GM12878 (cell line): Measurements from ENCODE around the gene SLC38A3. TPM values are rescaled to one million over a fixed set of nuclear protein-coding genes. Genes with fewer than 3 reads are reported as not detected.
A peak's percentile ranks its signal among the peaks of the same experiment; 100 is the strongest.

ENCODE experiments used
- ATAC-seq: fragments of 200-7000 bp; cut with Tn5 transposase; 3 replicates; pipeline ENCODE4 v1.9.1; 2020; ENCODE audit warnings: mild to moderate bottlenecking, moderate library complexity
- BruUV-seq: library from RNA; stranded (reverse); fragments of 400-500 nt; replicated peaks from 2 replicates; lab custom pipeline; 2021; lab: Mats Ljungman, UMichigan
- CTCF ChIA-PET: fragments of 300-600 bp; sonication (Branson Sonifier 250); formaldehyde crosslinking; extraction: SDS; loops from one replicate; lab custom pipeline; 2021; ENCODE audit warnings: inconsistent platforms; lab: Yijun Ruan, JAX
- POLR2A ChIA-PET: fragments of 350-600 bp; formaldehyde crosslinking; extraction: SDS; loops from one replicate; lab custom pipeline; 2021; ENCODE audit warnings: inconsistent platforms; lab: Charles Lee
- RAD21 ChIA-PET: fragments of 300-600 bp; sonication (Branson Sonifier 250); formaldehyde crosslinking; loops from one replicate; lab custom pipeline; 2023; ENCODE audit warnings: antibody characterized with exemption; ENCODE audit not compliant: unreplicated experiment; lab: Charles Lee
- SMC1A ChIA-PET: fragments of 300-600 bp; sonication (Branson Sonifier 250); formaldehyde crosslinking; loops from one replicate; lab custom pipeline; 2023; ENCODE audit not compliant: unreplicated experiment, uncharacterized antibody; lab: Charles Lee
- DNase-seq: peaks from one replicate; pipeline ENCODE4 v3.0.0-alpha.2; 2011; ENCODE audit warnings: low read depth, low spot score
- FAIRE-seq: peaks from 3 replicates; lab custom pipeline; 2011; peaks lifted over from hg19 to GRCh38; lab: Jason Lieb, UNC
- H2AFZ ChIP-seq: 2 replicates; pipeline ENCODE4 v1.6.0; 2011; ENCODE audit warnings: low read depth, low read length, control low read depth; ENCODE audit not compliant: control insufficient read depth
- H3K27ac ChIP-seq: 2 replicates; pipeline ENCODE4 v1.5.1; 2011; ENCODE audit warnings: control low read depth; ENCODE audit not compliant: control insufficient read depth, insufficient read depth
- H3K27me3 ChIP-seq, 2 experiments: replicated peaks in 1 of 2; 2 replicates each; pipeline versions ENCODE4 v1.6.0 to v1.6.1; 2011; ENCODE audit warnings: low read length in 1 of 2; ENCODE audit not compliant: control insufficient read depth in 2 of 2, insufficient read depth in 2 of 2
- H3K36me3 ChIP-seq, 2 experiments: 2 replicates each; pipeline ENCODE4 v1.5.1; 2011; ENCODE audit warnings: low read length in 1 of 2; ENCODE audit not compliant: control insufficient read depth in 2 of 2, insufficient read depth in 2 of 2
- H3K4me1 ChIP-seq: 2 replicates; pipeline ENCODE4 v1.6.1; 2011; ENCODE audit warnings: mild to moderate bottlenecking, low read length, moderate library complexity, mixed read lengths; ENCODE audit not compliant: control insufficient read depth, insufficient read depth
- H3K4me2 ChIP-seq: 2 replicates; pipeline ENCODE4 v1.6.0; 2011; ENCODE audit warnings: control low read depth; ENCODE audit not compliant: control insufficient read depth, insufficient read depth
- H3K4me3 ChIP-seq: fragments of 200-600 bp; sonication (generic); 2 replicates; pipeline ENCODE4 v1.5.1; 2016
- H3K79me2 ChIP-seq: 2 replicates; pipeline ENCODE4 v1.6.0; 2011; ENCODE audit warnings: low read length; ENCODE audit not compliant: control insufficient read depth, insufficient read depth
- H3K9ac ChIP-seq: 2 replicates; pipeline ENCODE4 v1.8.0; 2011; ENCODE audit warnings: low read length, control low read depth, mixed read lengths; ENCODE audit not compliant: control insufficient read depth, insufficient read depth
- H3K9me3 ChIP-seq: replicated peaks from 3 replicates; pipeline ENCODE4 v1.5.1; 2011; ENCODE audit warnings: mild to moderate bottlenecking, low read length; ENCODE audit not compliant: control insufficient read depth, insufficient read depth
- H4K20me1 ChIP-seq: 2 replicates; pipeline ENCODE4 v1.6.0; 2011; ENCODE audit not compliant: control insufficient read depth, insufficient read depth
- NFIC ChIP-seq: IDR thresholded peaks from 2 replicates; pipeline ENCODE4 v1.6.1; 2012; ENCODE audit warnings: low read depth, mild to moderate bottlenecking, inconsistent platforms, low read length, moderate library complexity
- WGBS: methylation state at CpG from one replicate; pipeline ENCODE4 v1.1.6; 2016; ENCODE audit warnings: low lambda C conversion rate; ENCODE audit not compliant: insufficient replicate concordance, insufficient coverage; ENCODE audit errors: missing lambda C conversion rate; 5-methylcytosine and 5-hydroxymethylcytosine counted together
- in situ Hi-C: fragments of 300-500 bp; cut with MboI; formaldehyde crosslinking; loops from 9 replicates; pipeline ENCODE4 v1.14.3; 2018; ENCODE audit warnings: mixed read lengths
- intact Hi-C: fragments of 100-400 bp; cut with micrococcal nuclease; formaldehyde crosslinking; loops from one replicate; pipeline ENCODE4 v1.14.2; 2022; ENCODE audit not compliant: unreplicated experiment
- polyA plus RNA-seq, 11 experiments: library from polyadenylated mRNA; depleted of rRNA in 4 of 11; unstranded in 6 of 11; stranded (reverse) in 5 of 11; fragments of >200 nt; fragmentation: Nextera tagmentation in 4 of 11; fragmentation: Illumina TruSeq in 1 of 11; extraction: Ambion mirVana in 4 of 11; extraction: Trizol in 1 of 11; gene quantifications; 1 replicate in 1 of 11; 2 replicates in 10 of 11; pipeline versions ENCODE4 v1.2.1 to v1.2.3, GENCODE V29; 2011 to 2016; ENCODE audit warnings: inconsistent platforms in 2 of 11, missing spikeins in 2 of 11, low read depth in 1 of 11
- total RNA-seq, 4 experiments: library from RNA; depleted of rRNA in 3 of 4; stranded (reverse); fragments of >200 nt in 3 of 4; fragmentation: Illumina TruSeq in 1 of 4; extraction: Trizol in 1 of 4; gene quantifications; 2 replicates each; pipeline versions ENCODE4 v1.2.1 to v1.2.3, GENCODE V29; 2013 to 2021
- TF ChIP-seq, protein P1 (sequence below), 3 experiments: IDR thresholded peaks in 2 of 3; conservative IDR thresholded peaks in 1 of 3; 2 replicates each; pipeline ENCODE4 v1.5.1; 2011; ENCODE audit warnings: low read depth in 3 of 3, low read length in 3 of 3, mild to moderate bottlenecking in 3 of 3, control low read depth in 2 of 3, moderate library complexity in 2 of 3, inconsistent platforms in 1 of 3, mixed read lengths in 1 of 3; ENCODE audit not compliant: control insufficient read depth in 2 of 3, insufficient read depth in 1 of 3; ENCODE audit errors: extremely low read depth in 1 of 3

SLC38A3 gene
- total and polyA plus RNA-seq, 10 of the 15 experiments (the other 5 are each of a cell fraction or from before 2014, with no cell fraction given), result 0.14 TPM; not detected in 9

DNA sequence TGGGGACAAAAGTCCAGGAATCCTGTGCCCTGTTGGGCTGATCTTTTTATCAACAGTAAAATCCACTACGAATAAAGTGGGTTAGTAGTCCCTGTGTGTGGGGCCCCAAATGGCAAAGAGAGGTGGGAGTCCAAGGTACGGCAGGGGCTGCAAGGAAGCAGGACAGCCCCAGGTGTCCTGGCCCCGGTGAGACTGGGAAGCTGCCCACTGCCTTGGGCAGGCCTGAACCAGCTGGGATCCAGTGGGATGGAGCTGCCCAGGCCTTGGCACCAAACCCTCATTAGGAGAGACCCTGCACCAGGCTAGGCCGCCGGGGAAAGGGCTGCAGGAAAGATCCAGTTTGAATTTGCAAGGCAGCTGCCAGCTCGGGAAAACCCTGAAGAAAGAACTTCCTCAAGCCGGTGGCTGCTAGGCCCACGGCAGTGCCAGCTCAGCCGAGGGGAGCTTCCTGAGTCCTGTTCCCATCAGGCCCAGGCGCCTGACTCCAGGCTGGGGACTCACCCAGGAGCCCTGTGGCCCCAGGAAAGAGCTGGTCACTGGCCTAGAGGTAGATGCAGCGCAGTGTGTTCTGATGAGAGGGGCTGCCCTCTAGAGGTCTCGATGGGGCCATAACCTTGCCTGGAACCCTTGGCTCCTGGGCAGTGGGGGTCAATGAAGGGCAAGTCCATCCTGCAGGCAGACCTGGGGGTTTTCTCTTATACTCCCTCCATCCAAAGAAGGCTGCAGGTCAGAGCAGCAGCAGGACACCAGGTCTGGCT, 16.5 kb downstream of the SLC38A3 start:
- SMC1A ChIA-PET, result interaction anchor here (1.0 to 1.1 kb wide), 3 partner anchors 14 to 27 kb away, joined by 3 to 4 read pairs (median 4); partner anchors contain the start of gene GNAI2
- FAIRE-seq, result no peak
- intact Hi-C loops, result no loop called here

More for the DNA sequence above, 16.5 kb downstream of the SLC38A3 start:
- Histone ChIP-seq H2AFZ (peak overlapping the region; percentile 51; the same call in 1 of the 2 replicates), H4K20me1 (no peaks in the 10 kb centered on the region), H3K36me3 (no peaks in the 10 kb centered on the region), H3K4me2 (no peak overlapping the region), H3K9ac (no peak overlapping the region), H3K4me3 (no peak overlapping the region), H3K27me3 (no peaks in the 10 kb centered on the region; a peak in 2 of 4 replicates), H3K9me3 (no peaks in the 10 kb centered on the region), H3K4me1 (peaks cover 6% of the 10 kb centered on the region; the same call in 1 of the 2 replicates), H3K79me2 (no peaks in the 10 kb centered on the region), H3K27ac (no peak overlapping the region)
- DNase-seq, result no peak
- ChIA-PET RAD21 (interaction anchor here (1.0 to 3.2 kb wide), 2 partner anchors 27 to 51 kb away, joined by 3 to 14 read pairs; no protein-coding TSS in a partner anchor), POLR2A (interaction anchor here (0.8 kb wide), 1 partner anchor 26 kb away, joined by 3 read pairs; no protein-coding TSS in a partner anchor), CTCF (interaction anchor here (0.8 to 3.3 kb wide), 8 partner anchors 10 to 98 kb away, joined by 3 to 25 read pairs (median 4); no protein-coding TSS in a partner anchor)
- WGBS, result 42% methylated on average over 12 of the region's 12 CpGs
- no TSS peak for BruUV-seq
- no peak for ATAC-seq
- TF ChIP-seq NFIC, result no peak
- TF ChIP-seq, protein P1, sequence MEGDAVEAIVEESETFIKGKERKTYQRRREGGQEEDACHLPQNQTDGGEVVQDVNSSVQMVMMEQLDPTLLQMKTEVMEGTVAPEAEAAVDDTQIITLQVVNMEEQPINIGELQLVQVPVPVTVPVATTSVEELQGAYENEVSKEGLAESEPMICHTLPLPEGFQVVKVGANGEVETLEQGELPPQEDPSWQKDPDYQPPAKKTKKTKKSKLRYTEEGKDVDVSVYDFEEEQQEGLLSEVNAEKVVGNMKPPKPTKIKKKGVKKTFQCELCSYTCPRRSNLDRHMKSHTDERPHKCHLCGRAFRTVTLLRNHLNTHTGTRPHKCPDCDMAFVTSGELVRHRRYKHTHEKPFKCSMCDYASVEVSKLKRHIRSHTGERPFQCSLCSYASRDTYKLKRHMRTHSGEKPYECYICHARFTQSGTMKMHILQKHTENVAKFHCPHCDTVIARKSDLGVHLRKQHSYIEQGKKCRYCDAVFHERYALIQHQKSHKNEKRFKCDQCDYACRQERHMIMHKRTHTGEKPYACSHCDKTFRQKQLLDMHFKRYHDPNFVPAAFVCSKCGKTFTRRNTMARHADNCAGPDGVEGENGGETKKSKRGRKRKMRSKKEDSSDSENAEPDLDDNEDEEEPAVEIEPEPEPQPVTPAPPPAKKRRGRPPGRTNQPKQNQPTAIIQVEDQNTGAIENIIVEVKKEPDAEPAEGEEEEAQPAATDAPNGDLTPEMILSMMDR (IDR thresholded peaks at IDR 0.05 in 2 of 3, conservative IDR thresholded peaks at IDR 0.05 in 1 of 3; ENCODE audit: control insufficient read depth in 2 of 3, extremely low read depth in 1 of 3, insufficient read depth in 1 of 3, low read depth in 3 of 3, low read length in 3 of 3), result 0 out of 6 replicates have a peak, but pooled peaks of 2 of the 3 experiments have one; percentile 4 to 13
- in situ Hi-C loops, result no loop called here
